Eye (tissue), 1 donor: ENCODE measurements around the gene MEFV.
"Not testable (repeated sequence)": the region's sequence is repeated elsewhere in the genome, so short reads cannot be mapped to it uniquely, and the experiment has no call there.

Source experiments
- DNase-seq: peaks from one replicate; pipeline ENCODE4 v3.0.0-alpha.2; 2015

MEFV gene

GRCh38 chr16:3256146-3256865 lies at the start of gene MEFV:
Gene MEFV (minus strand): TSS chr16:3256633. CDS start chr16:3256587, 46 bp downstream.
- no peak for DNase-seq

- DNase-seq: no peak
Observed at GRCh38 chr16:3306078-3306477, 49.6 kb upstream of the MEFV start.

- DNase-seq: peak; percentile 96
Observed at GRCh38 chr16:3305109-3306068, 49.0 kb upstream of the MEFV start, which contains the start of the genes TIGD7 and ZNF75A. Gene TIGD7 (minus strand): TSS chr16:3305430. CDS start chr16:3300614, 4,816 bp downstream. Gene ZNF75A (plus strand): TSS chr16:3305497. CDS start chr16:3308429, 2,932 bp downstream.

- DNase-seq: no peak
Observed at GRCh38 chr16:3304370-3304769, 47.9 kb upstream of the MEFV start.

GRCh38 chr16:3295783-3296182 lies 39.4 kb upstream of the MEFV start:
- no peak for DNase-seq

- no peak for DNase-seq
Observed at GRCh38 chr16:3295209-3295608, 38.8 kb upstream of the MEFV start.

GRCh38 chr16:3292604-3293003 lies 36.2 kb upstream of the MEFV start:
- DNase-seq: no peak

- DNase-seq: no peak
Observed at GRCh38 chr16:3289998-3290673, 33.7 kb upstream of the MEFV start.

- DNase-seq: no peak
Observed at GRCh38 chr16:3285131-3285530, 28.7 kb upstream of the MEFV start.

GRCh38 chr16:3283543-3284447 lies 27.4 kb upstream of the MEFV start:
- DNase-seq: no peak

- DNase-seq: peak; percentile 99
Observed at GRCh38 chr16:3282730-3283542, 26.5 kb upstream of the MEFV start, which contains the start of gene ZNF263. Gene ZNF263 (plus strand): TSS chr16:3283491. CDS start chr16:3283819, 328 bp downstream.

GRCh38 chr16:3282103-3282729 lies 25.8 kb upstream of the MEFV start:
- no peak for DNase-seq

GRCh38 chr16:3281222-3281820 lies 24.9 kb upstream of the MEFV start:
- DNase-seq: no peak

GRCh38 chr16:3276679-3277078 lies 20.2 kb upstream of the MEFV start:
- no peak for DNase-seq

- DNase-seq: no peak
Observed at GRCh38 chr16:3274947-3275346, 18.5 kb upstream of the MEFV start.

- DNase-seq: no peak
Observed at GRCh38 chr16:3274490-3274889, 18.1 kb upstream of the MEFV start.

GRCh38 chr16:3271281-3271680 lies 14.8 kb upstream of the MEFV start:
- not testable (repeated sequence) for DNase-seq

- DNase-seq: not testable (repeated sequence)
Observed at GRCh38 chr16:3270718-3271117, 14.3 kb upstream of the MEFV start.

GRCh38 chr16:3268294-3268693 lies 11.9 kb upstream of the MEFV start:
- DNase-seq: no peak
